ENCODE results near the gene GREB1.
A peak's percentile ranks its signal among the peaks of the same experiment; 100 is the strongest.

The GREB1 gene

GRCh38 chr2:11665510-11666362 lies 131.9 kb downstream of the GREB1 start:
- DNase-seq (ENCODE audit: low spot score) = no peak

GRCh38 chr2:11667194-11667593 lies 133.3 kb downstream of the GREB1 start:
- DNase-seq (ENCODE audit: low spot score) = no peak

- no peak for DNase-seq (ENCODE audit: low spot score)
Measured at GRCh38 chr2:11667866-11668637, 134.2 kb downstream of the GREB1 start.

- DNase-seq (ENCODE audit: low spot score) = peak; percentile 71
Measured at GRCh38 chr2:11669454-11670291, 135.8 kb downstream of the GREB1 start, which contains the start of gene NTSR2. Gene NTSR2, minus strand, starts transcription at chr2:11670195. Its CDS starts 66 bp downstream, at chr2:11670129.

GRCh38 chr2:11672407-11672806 lies 138.6 kb downstream of the GREB1 start:
- DNase-seq (ENCODE audit: low spot score) = no peak

- DNase-seq (ENCODE audit: low spot score) = no peak
Measured at GRCh38 chr2:11674983-11675382, 141.1 kb downstream of the GREB1 start.

- no peak for DNase-seq (ENCODE audit: low spot score)
Measured at GRCh38 chr2:11675423-11676112, 141.7 kb downstream of the GREB1 start.

GRCh38 chr2:11676640-11677039 lies 142.8 kb downstream of the GREB1 start:
- DNase-seq (ENCODE audit: low spot score) = no peak

GRCh38 chr2:11677136-11678055 lies 143.6 kb downstream of the GREB1 start:
- no peak for DNase-seq (ENCODE audit: low spot score)

- DNase-seq (ENCODE audit: low spot score) = no peak
Measured at GRCh38 chr2:11678306-11678960, 144.6 kb downstream of the GREB1 start.

GRCh38 chr2:11679016-11679415 lies 145.2 kb downstream of the GREB1 start:
- DNase-seq (ENCODE audit: low spot score) = no peak

GRCh38 chr2:11679486-11680181 lies 145.8 kb downstream of the GREB1 start:
- DNase-seq (ENCODE audit: low spot score) = no peak

- no peak for DNase-seq (ENCODE audit: low spot score)
Measured at GRCh38 chr2:11680182-11680900, 146.5 kb downstream of the GREB1 start.

GRCh38 chr2:11680901-11681721 lies 147.3 kb downstream of the GREB1 start:
- no peak for DNase-seq (ENCODE audit: low spot score)

- no peak for DNase-seq (ENCODE audit: low spot score)
Measured at GRCh38 chr2:11681722-11682589, 148.1 kb downstream of the GREB1 start.

- DNase-seq (ENCODE audit: low spot score) = no peak
Measured at GRCh38 chr2:11682590-11682915, 148.7 kb downstream of the GREB1 start.

GRCh38 chr2:11683476-11683875 lies 149.6 kb downstream of the GREB1 start:
- DNase-seq (ENCODE audit: low spot score) = no peak

All from globus pallidus (tissue), 1 donor.